T47D (cell line): ENCODE results near the gene GRIN2A.

Experiments used
- DNase-seq, 2 experiments: peaks; one replicate each; pipeline versions ENCODE4 v3.0.0 to v3.0.0-alpha.2; 2011 to 2012; ENCODE audit warnings: low read depth in 1 of 2, low spot score in 1 of 2
- JUND ChIP-seq: IDR thresholded peaks from 2 replicates; pipeline ENCODE4 v1.6.1; 2012; ENCODE audit warnings: low read depth
- in situ Hi-C: cut with HindIII; loops from 2 replicates; pipeline ENCODE4 v1.10.0; 2016; ENCODE audit warnings: low sequenced_read_pairs, low pct_unique_long_range_greater_than_20kb

Gene GRIN2A

GRCh38 chr16:9798952-9799580 lies 383.2 kb downstream of the GRIN2A start:
- no peak for DNase-seq
- in situ Hi-C loops, result no loop called here
- TF ChIP-seq JUND, result no peak

GRCh38 chr16:9798474-9798873 lies 383.8 kb downstream of the GRIN2A start:
- TF ChIP-seq JUND, result no peak
- in situ Hi-C loops, result no loop called here
- DNase-seq, result no peak

- no peak for DNase-seq
- in situ Hi-C loops, result no loop called here
- TF ChIP-seq JUND, result no peak
Observed at GRCh38 chr16:9797306-9797705, 384.9 kb downstream of the GRIN2A start.

GRCh38 chr16:9793623-9794022 lies 388.6 kb downstream of the GRIN2A start:
- TF ChIP-seq JUND, result no peak
- no peak for DNase-seq
- in situ Hi-C loops, result no loop called here

GRCh38 chr16:9791556-9791955 lies 390.7 kb downstream of the GRIN2A start:
- no peak for TF ChIP-seq JUND
- in situ Hi-C loops, result no loop called here
- no peak for DNase-seq

GRCh38 chr16:9790199-9790598 lies 392.0 kb downstream of the GRIN2A start:
- no peak for DNase-seq
- no peak for TF ChIP-seq JUND
- in situ Hi-C loops, result no loop called here

- TF ChIP-seq JUND, result no peak
- DNase-seq, result no peak
- in situ Hi-C loops, result no loop called here
Observed at GRCh38 chr16:9787717-9788116, 394.5 kb downstream of the GRIN2A start.

- in situ Hi-C loops, result no loop called here
- DNase-seq, result no peak
- TF ChIP-seq JUND, result no peak
Observed at GRCh38 chr16:9780831-9781230, 401.4 kb downstream of the GRIN2A start.

GRCh38 chr16:9778849-9779248 lies 403.4 kb downstream of the GRIN2A start:
- TF ChIP-seq JUND, result no peak
- DNase-seq, result no peak
- in situ Hi-C loops, result no loop called here

- no peak for DNase-seq
- TF ChIP-seq JUND, result no peak
- in situ Hi-C loops, result no loop called here
Observed at GRCh38 chr16:9775998-9776397, 406.2 kb downstream of the GRIN2A start.

GRCh38 chr16:9773289-9773688 lies 408.9 kb downstream of the GRIN2A start:
- DNase-seq, result no peak
- TF ChIP-seq JUND, result no peak
- in situ Hi-C loops, result no loop called here

GRCh38 chr16:9772526-9773225 lies 409.6 kb downstream of the GRIN2A start:
- TF ChIP-seq JUND, result no peak
- in situ Hi-C loops, result no loop called here
- no peak for DNase-seq

GRCh38 chr16:9766891-9767290 lies 415.3 kb downstream of the GRIN2A start:
- DNase-seq, result no peak
- in situ Hi-C loops, result no loop called here
- TF ChIP-seq JUND, result no peak

- TF ChIP-seq JUND, result no peak
- DNase-seq, result no peak
- in situ Hi-C loops, result no loop called here
Observed at GRCh38 chr16:9763505-9763904, 418.7 kb downstream of the GRIN2A start.
